Activated T-helper 1 cell treated with anti-CD3 and anti-CD28 coated beads, Interleukin-12 subunit alpha, Interleukin-12 subunit beta, Interleukin-2, Interleukin-4 antibody, amounts not matched to agents 30 ng/mL and 10 ng/mL and 1 ng/mL, durations not matched to agents 14 hours and 24 hours and 36 hours (primary cell): ENCODE data around the gene SURF4. TPM values are rescaled to one million over a fixed set of nuclear protein-coding genes. Genes with fewer than 3 reads are reported as not detected.
"Not testable (repeated sequence)": the region's sequence is repeated elsewhere in the genome, so short reads cannot be mapped to it uniquely, and the experiment has no call there.

Experiments
- DNase-seq: peaks from one replicate; pipeline ENCODE4 v3.0.0; 2021; ENCODE audit warnings: low spot score
- H3K27ac Mint-ChIP-seq: one replicate; pipeline ENCODE4 v1.8.0; 2021; ENCODE audit warnings: mild to moderate bottlenecking, mixed read lengths
- H3K27me3 Mint-ChIP-seq: one replicate; pipeline ENCODE4 v1.8.0; 2022; ENCODE audit warnings: mild to moderate bottlenecking, moderate library complexity, mixed read lengths; ENCODE audit not compliant: insufficient read depth
- H3K36me3 Mint-ChIP-seq: one replicate; pipeline ENCODE4 v1.8.0; 2021; ENCODE audit warnings: low read depth, mixed read lengths
- H3K4me1 Mint-ChIP-seq: one replicate; pipeline ENCODE4 v1.8.0; 2021; ENCODE audit warnings: low read depth, mixed read lengths
- H3K4me3 Mint-ChIP-seq: one replicate; pipeline ENCODE4 v1.8.0; 2021; ENCODE audit warnings: mild to moderate bottlenecking, moderate library complexity, mixed read lengths
- H3K9me3 Mint-ChIP-seq: one replicate; pipeline ENCODE4 v1.8.0; 2021; ENCODE audit warnings: mixed read lengths
- intact Hi-C: fragments of 100-400 bp; cut with micrococcal nuclease; formaldehyde crosslinking; loops from one replicate; pipeline ENCODE4 v1.15.1; 2024
- total RNA-seq: library from RNA; stranded (reverse); gene quantifications from 2 replicates; pipeline ENCODE4 v1.2.3, GENCODE V29; 2022

The SURF4 gene
- total RNA-seq, 1 donor from 2014 or later, result 236 TPM

DNA sequence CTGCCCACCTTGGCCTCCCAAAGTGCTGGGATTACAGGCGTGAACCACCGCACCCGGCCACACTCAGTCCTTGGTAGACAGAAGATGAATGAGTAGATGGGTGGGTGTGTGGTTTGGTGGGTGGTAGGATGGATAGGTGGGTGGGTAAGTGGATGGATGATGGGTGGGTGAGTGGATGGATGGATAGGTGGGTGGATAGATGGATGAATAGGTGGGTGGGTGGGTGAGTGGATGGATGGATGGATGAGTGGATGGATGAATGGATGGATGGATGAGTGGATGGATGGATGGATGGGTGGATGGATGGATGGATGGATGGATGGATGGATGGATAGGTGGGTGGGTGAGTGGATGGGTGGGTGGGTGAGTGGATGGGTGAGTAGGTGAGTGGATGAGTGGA, 16.4 kb upstream of the SURF4 start:
- H3K4me1 Mint-ChIP-seq, intact Hi-C loops, H3K27me3 Mint-ChIP-seq: not testable (repeated sequence)

DNA sequence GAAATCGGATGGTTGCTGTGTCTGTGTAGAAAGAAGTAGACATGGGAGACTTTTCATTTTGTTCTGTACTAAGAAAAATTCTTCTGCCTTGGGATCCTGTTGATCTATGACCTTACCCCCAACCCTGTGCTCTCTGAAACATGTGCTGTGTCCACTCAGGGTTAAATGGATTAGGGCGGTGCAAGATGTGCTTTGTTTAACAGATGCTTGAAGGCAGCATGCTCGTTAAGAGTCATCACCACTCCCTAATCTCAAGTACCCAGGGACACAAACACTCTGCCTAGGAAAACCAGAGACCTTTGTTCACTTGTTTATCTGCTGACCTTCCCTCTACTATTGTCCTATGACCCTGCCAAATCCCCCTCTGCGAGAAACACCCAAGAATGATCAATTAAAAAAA, 15.6 kb upstream of the SURF4 start:
- H3K36me3 Mint-ChIP-seq, H3K9me3 Mint-ChIP-seq, H3K4me1 Mint-ChIP-seq, H3K27me3 Mint-ChIP-seq, DNase-seq, H3K27ac Mint-ChIP-seq, intact Hi-C loops, H3K4me3 Mint-ChIP-seq: not testable (repeated sequence)

More for the DNA sequence above, 16.4 kb upstream of the SURF4 start:
- H3K9me3 Mint-ChIP-seq, H3K36me3 Mint-ChIP-seq, H3K4me3 Mint-ChIP-seq, DNase-seq, H3K27ac Mint-ChIP-seq: not testable (repeated sequence)

DNA sequence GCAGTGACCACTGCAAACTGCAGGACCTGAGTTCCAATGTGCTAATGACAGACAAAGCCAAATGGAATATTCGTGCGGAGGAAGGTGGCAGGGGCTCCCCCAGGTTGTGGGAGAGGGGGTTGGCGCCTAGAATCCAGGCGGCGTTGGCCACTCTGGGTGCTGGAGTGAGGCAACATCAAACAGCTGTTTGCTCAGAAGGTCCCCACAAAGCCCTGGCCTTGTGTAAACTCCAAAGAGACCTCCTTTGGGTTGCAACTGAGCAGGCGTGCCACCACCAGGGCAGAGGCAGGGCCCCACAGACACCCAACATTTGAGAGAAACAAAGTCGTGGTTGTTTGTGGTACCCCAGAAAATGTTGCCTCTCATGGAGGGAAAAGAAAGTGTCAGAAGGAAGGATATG, 14.9 kb upstream of the SURF4 start:
- no peaks in the 10 kb centered on the region for H3K4me1 Mint-ChIP-seq
- no peak for DNase-seq
- peaks cover 4% of the 10 kb centered on the region for H3K27me3 Mint-ChIP-seq
- H3K9me3 Mint-ChIP-seq, result no peaks in the 10 kb centered on the region
- H3K4me3 Mint-ChIP-seq, result no peak overlapping the region
- no peak overlapping the region for H3K27ac Mint-ChIP-seq
- H3K36me3 Mint-ChIP-seq, result no peaks in the 10 kb centered on the region
- intact Hi-C loops, result no loop called here

DNA sequence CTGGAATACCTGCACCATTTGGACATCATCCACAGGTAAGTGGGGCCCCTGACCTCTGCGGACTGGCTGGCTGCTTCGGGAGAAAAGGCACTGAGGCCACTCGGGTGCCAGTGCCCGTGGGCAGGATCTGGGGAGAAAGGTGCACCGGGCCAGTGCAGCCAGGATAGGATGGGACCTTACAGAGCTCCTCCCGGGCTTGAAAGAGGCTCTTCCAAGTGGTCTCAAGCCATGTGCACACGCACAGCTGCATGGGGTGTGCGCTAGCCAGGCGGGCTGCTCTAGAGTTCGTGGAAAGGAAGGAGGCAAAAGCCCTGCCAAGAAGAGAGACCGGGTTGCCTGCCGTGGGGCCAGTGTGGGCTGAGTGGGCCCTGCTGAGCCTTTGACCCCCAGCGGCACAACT, 13.7 kb upstream of the SURF4 start:
- Mint-ChIP-seq H3K4me1 (no peaks in the 10 kb centered on the region), H3K9me3 (no peaks in the 10 kb centered on the region), H3K27ac (no peak overlapping the region), H3K27me3 (peaks cover 1% of the 10 kb centered on the region), H3K36me3 (no peaks in the 10 kb centered on the region), H3K4me3 (no peak overlapping the region)
- no peak for DNase-seq
- intact Hi-C loops, result no loop called here

DNA sequence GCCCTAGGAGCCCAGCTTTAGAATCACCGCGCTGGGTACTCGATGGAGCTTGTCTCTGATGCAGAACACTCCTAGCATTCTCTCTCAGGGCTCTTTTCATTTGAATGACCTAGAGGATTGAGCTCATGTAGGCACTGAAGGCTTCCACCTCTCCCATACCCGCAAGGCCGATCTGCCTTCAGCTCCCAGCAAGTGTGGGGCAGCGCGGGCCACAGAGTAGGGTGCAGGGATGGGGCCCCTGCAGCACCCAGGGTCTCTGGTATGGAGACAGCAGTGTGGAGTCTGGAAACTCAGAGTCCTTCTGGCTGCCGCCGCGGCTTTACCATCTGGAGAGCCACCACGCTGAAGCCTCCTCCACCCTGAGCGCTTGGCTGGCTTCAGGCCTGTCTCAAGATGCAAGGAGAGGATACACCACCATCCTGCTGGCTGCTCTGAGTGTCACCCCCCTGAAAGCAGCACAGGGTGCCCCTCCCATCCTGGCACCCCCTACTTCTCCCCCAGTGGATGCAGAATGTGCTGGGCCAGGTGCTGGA, 13.2 kb upstream of the SURF4 start:
- Mint-ChIP-seq H3K27ac (no peak overlapping the region), H3K4me3 (no peak overlapping the region), H3K27me3 (peaks cover 1% of the 10 kb centered on the region), H3K9me3 (no peaks in the 10 kb centered on the region), H3K36me3 (no peaks in the 10 kb centered on the region), H3K4me1 (no peaks in the 10 kb centered on the region)
- no peak for DNase-seq
- intact Hi-C loops, result no loop called here

DNA sequence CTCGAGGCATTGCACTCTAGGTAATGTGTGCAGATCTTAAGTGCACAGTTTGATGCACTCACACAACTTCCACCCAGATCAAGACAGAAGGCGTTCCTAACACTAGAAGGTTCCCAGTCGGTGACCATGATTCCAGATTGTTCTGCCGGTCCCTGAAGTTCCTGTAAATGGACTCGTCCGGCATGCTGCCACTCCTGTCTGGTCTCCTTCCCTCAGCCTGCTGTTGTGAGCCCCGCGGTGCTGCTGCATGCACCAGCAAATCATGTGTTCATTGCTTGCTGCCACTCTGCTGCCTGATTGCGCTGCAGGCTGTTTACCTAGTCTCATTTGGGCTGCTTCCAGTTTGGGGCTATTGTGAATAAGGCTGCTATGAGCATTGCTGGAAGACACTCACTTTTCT, 11.8 kb upstream of the SURF4 start:
- H3K4me3 Mint-ChIP-seq, result no peak overlapping the region
- no peaks in the 10 kb centered on the region for H3K9me3 Mint-ChIP-seq
- intact Hi-C loops, result no loop called here
- no peak overlapping the region for H3K27ac Mint-ChIP-seq
- H3K36me3 Mint-ChIP-seq, result no peaks in the 10 kb centered on the region
- DNase-seq, result no peak
- no peaks in the 10 kb centered on the region for H3K27me3 Mint-ChIP-seq
- H3K4me1 Mint-ChIP-seq, result no peaks in the 10 kb centered on the region

DNA sequence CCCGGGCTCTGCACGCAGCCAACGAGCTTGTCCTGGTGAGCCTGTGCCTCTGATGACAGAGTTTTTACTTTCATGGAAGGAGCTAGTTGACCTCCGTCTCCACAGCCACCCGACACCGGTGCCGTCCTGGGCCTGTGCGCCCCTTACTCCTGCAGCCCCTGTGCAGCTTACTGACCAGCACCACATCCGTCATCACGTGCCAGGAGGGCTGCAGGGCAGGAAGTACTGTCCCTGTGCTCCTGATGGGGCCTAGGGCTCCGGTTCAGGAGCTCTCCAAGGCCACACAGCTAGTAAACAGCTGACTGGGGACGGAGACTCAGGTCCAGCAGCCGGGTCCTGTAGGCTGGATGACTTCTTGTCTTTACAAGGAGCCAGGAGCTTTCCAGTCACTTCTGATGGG, 10.5 kb upstream of the SURF4 start:
- no peaks in the 10 kb centered on the region for H3K9me3 Mint-ChIP-seq
- no peak overlapping the region for H3K27ac Mint-ChIP-seq
- no peaks in the 10 kb centered on the region for H3K36me3 Mint-ChIP-seq
- intact Hi-C loops, result no loop called here
- DNase-seq, result no peak
- no peak overlapping the region for H3K4me3 Mint-ChIP-seq
- H3K4me1 Mint-ChIP-seq, result no peaks in the 10 kb centered on the region
- H3K27me3 Mint-ChIP-seq, result no peaks in the 10 kb centered on the region

DNA sequence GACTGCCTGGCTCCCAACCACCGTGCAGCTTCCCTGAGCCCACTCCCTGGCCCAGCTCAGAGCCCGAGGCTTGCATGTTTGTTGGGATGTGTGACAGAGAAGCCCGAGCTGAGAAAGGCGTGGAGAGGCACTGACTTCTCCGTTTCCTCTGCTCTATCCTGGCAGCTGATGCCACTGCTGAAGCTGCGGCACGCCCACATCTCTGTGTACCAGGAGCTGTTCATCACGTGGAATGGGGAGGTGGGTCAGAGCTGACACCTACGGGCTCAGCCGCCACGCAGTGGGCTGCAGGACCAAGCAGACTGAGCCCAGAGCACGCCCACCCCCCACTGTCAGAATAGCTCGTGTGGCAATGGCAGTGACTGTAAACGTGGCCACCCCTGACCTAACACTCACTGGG, 9.6 kb upstream of the SURF4 start:
- no peaks in the 10 kb centered on the region for H3K36me3 Mint-ChIP-seq
- no peak overlapping the region for H3K27ac Mint-ChIP-seq
- H3K4me1 Mint-ChIP-seq, result no peaks in the 10 kb centered on the region
- DNase-seq, result no peak
- intact Hi-C loops, result no loop called here
- H3K27me3 Mint-ChIP-seq, result no peaks in the 10 kb centered on the region
- H3K9me3 Mint-ChIP-seq, result no peaks in the 10 kb centered on the region
- no peak overlapping the region for H3K4me3 Mint-ChIP-seq

DNA sequence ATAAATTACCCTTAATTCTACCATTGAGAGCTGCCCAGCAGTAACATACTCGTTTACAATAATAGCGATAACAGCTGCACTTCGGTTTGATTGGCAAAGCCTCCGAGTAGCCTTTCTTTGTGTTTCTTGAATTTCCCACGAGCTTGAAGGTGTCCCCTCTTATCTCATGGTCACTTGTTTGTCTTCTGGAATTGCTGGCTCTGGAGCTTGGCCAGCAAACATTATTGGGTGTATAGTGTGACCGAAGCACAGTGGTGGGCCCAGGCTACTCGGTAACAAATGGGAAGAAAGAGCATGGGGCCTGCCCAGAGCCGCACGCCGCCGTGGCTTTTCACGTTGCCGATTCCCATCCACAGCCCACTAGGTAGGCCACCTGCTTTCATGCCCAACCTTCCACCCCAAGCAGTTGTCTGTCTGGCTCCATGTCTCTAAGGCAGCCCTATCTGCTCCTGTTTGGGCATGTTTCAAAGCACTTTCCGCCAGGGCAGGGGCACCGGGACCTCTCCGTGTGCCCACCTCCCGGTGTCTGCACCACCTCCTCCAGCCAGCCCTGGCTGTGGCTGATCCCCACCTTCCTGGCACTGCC, 9.0 kb upstream of the SURF4 start:
- H3K9me3 Mint-ChIP-seq, result no peaks in the 10 kb centered on the region
- DNase-seq, result no peak
- intact Hi-C loops, result no loop called here

DNA sequence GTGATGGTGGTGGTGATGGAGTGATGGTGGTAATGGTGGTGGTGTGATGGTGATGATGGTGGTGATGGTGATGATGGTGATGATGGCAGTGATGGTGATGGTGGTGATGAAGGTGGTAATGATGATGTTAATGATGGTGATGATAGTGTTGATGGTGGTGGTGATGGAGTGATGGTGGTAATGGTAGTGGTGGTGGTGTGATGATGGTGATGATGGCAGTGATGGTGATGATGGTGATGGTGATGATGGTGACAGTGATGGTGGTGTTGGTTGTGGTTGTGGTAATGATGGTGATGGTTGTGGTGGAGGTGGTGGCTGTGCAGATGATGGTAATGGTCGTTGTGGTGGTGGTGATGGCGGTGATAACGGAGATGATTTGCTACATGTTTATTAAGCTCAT, 7.6 kb upstream of the SURF4 start:
- no peaks in the 10 kb centered on the region for H3K27me3 Mint-ChIP-seq
- H3K9me3 Mint-ChIP-seq, result no peaks in the 10 kb centered on the region
- intact Hi-C loops, result no loop called here

More for the DNA sequence above, 9.0 kb upstream of the SURF4 start:
- Mint-ChIP-seq H3K4me3 (no peak overlapping the region), H3K27me3 (no peaks in the 10 kb centered on the region), H3K4me1 (no peaks in the 10 kb centered on the region), H3K36me3 (no peaks in the 10 kb centered on the region), H3K27ac (no peak overlapping the region)

DNA sequence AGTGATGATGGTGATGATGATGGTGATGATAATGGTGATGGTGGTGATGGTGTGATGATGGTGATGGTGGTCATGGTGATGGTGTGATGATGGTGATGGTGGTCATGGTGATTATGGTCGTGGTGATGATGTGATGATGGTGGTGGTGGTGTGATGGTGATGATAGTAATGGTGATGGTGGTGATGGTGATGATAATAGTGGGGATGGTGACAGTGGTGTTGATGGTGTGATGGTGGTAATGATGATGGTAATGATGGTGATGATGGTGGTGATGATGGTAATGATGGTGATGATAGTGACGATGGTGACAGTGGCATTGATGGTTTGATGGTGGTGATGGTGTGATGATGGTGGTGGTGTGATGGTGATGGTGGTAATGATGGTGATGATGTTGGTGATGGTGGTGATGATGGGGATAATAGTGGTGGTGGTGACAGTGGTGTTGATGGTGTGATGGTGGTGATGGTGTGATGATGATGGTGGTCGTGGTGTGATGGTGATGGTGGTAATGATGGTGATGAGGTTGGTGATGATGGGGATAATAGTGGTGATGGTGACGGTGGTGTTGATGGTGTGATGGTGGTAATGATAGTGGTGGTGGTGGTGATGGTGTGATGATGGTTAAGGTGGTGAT, 6.8 kb upstream of the SURF4 start:
- H3K9me3 Mint-ChIP-seq, result no peaks in the 10 kb centered on the region
- H3K27me3 Mint-ChIP-seq, result no peaks in the 10 kb centered on the region
- H3K4me3 Mint-ChIP-seq, result no peak overlapping the region
- H3K36me3 Mint-ChIP-seq, result no peaks in the 10 kb centered on the region
- no peaks in the 10 kb centered on the region for H3K4me1 Mint-ChIP-seq
- no peak for DNase-seq
- no peak overlapping the region for H3K27ac Mint-ChIP-seq
- intact Hi-C loops, result no loop called here

More for the DNA sequence above, 7.6 kb upstream of the SURF4 start:
- DNase-seq, result no peak
- H3K36me3 Mint-ChIP-seq, result no peaks in the 10 kb centered on the region
- H3K4me3 Mint-ChIP-seq, result no peak overlapping the region
- no peak overlapping the region for H3K27ac Mint-ChIP-seq
- H3K4me1 Mint-ChIP-seq, result no peaks in the 10 kb centered on the region

DNA sequence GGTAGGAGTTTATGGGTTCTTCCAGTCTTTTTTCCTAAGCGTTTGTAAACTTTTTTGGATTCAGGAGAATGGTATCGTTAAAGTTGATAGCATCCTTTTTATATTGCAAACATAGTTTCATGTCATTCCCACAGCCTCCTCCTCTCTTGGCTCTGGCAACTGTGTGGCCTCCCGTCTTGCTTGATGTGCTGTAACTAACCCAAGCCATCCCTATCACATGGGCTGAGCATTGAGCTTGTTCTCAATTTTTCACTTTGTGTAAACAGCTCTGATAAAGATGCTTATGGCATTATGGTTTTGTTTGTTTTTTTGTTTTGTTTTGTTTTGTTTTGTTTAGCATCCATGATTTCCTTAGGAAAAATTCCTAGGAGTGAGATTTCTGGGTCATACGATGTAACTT, 4.9 kb upstream of the SURF4 start:
- H3K9me3 Mint-ChIP-seq, result no peaks in the 10 kb centered on the region
- H3K4me3 Mint-ChIP-seq, result no peak overlapping the region
- H3K27me3 Mint-ChIP-seq, result no peaks in the 10 kb centered on the region
- no peak overlapping the region for H3K27ac Mint-ChIP-seq
- no peak for DNase-seq
- no peaks in the 10 kb centered on the region for H3K4me1 Mint-ChIP-seq
- H3K36me3 Mint-ChIP-seq, result no peaks in the 10 kb centered on the region
- intact Hi-C loops, result no loop called here

DNA sequence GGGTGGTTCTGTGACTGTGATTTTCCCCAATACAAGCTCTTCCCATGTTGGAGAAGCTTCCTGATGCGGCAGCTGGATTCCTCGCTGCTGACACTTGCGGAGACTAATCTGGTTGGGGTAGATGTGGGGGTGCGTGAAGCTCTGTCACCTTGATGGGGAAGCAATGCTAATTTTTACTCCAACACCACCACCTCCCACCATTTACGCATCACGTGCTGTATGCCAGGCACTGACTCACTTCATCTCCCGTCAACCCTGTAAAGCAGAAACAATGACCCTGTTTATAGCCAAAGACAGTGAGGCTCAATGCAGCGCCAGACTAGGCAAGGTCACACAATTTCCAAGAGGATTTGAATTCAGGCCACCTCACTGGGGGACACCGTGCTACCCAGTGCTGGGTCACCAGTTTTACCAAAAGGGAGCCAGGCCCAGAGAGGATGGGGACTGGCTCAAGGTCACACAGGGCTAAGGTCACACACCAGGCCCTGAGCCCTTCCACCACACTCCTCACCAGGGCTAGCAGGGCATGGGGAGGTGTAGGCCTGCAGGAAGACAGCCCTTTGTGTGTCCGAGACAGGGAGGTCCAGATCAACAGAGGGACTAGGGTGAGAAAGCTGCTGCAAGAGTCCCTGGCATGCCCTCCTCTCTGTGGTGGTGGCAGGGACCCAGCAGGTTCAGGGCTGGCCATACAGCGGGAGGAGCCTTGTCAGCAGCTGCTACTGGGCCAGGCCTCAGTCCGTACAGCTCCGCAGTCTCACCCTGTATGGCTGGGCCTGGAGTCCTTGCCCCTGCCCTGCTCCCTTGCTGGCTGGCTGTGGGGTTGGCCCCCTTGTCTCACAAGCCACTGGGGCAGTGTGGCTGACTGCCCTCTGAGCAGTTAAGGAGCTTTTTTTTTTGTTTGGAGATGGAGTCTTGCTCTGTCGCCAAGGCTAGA, 3.6 kb upstream of the SURF4 start:
- Mint-ChIP-seq H3K4me3 (no peak overlapping the region), H3K4me1 (peaks cover 5% of the 10 kb centered on the region), H3K9me3 (no peaks in the 10 kb centered on the region), H3K27me3 (no peaks in the 10 kb centered on the region), H3K27ac (no peak overlapping the region), H3K36me3 (peaks cover 7% of the 10 kb centered on the region)
- DNase-seq, result no peak
- intact Hi-C loops, result loop anchor here (10.0 kb wide), 1 partner anchor 1025 kb away; the partner anchor contains the start of gene SETX
